Adrenal gland (tissue), 12 donors: ENCODE results near the gene MDGA2. TPM values are rescaled to one million over a fixed set of nuclear protein-coding genes. Genes with fewer than 3 reads are reported as not detected.
"Not testable (repeated sequence)": the region's sequence is repeated elsewhere in the genome, so short reads cannot be mapped to it uniquely, and the experiment has no call there.

ENCODE experiments used
- DNase-seq, 7 donors: peaks; one replicate each; pipeline ENCODE4 v3.0.0-alpha.2; 2019 to 2020
- H3K27ac ChIP-seq, 5 donors: fragments of 200-600 bp; sonication (generic) in 4 of 5; 1 replicate in 3 of 5; 2 replicates in 2 of 5; pipeline versions ENCODE4 v1.5.1 to v1.8.0; 2016 to 2020; ENCODE audit warnings: mild to moderate bottlenecking in 1 of 5
- H3K27me3 ChIP-seq: fragments of 200-600 bp; 2 replicates; pipeline ENCODE4 v1.8.0; 2021
- H3K36me3 ChIP-seq, 2 donors: fragments of 200-600 bp; replicated peaks in 1 of 2; 1 replicate in 1 of 2; 2 replicates in 1 of 2; pipeline versions ENCODE4 v1.5.1 to v1.8.0; 2018 to 2022
- H3K4me1 ChIP-seq, 2 donors: fragments of 200-600 bp; replicated peaks in 1 of 2; 1 replicate in 1 of 2; 2 replicates in 1 of 2; pipeline versions ENCODE4 v1.5.1 to v1.8.0; 2018 to 2021
- H3K4me3 ChIP-seq, 4 donors: fragments of 200-600 bp; sonication (generic) in 3 of 4; one replicate each; pipeline ENCODE4 v1.5.1; 2016 to 2018
- H3K9me3 ChIP-seq, 3 donors: fragments of 200-600 bp; sonication (generic) in 1 of 3; replicated peaks in 1 of 3; 1 replicate in 2 of 3; 2 replicates in 1 of 3; pipeline versions ENCODE4 v1.5.1 to v1.8.0; 2016 to 2021
- CTCF ChIP-seq, 6 experiments: fragments of 450-650 bp in 4 of 6; fragments of 200-600 bp in 2 of 6; sonication (generic) in 1 of 6; IDR thresholded peaks; 1 replicate in 5 of 6; 2 replicates in 1 of 6; pipeline versions ENCODE4 v1.5.1 to v1.8.0; 2016 to 2021; ENCODE audit warnings: antibody characterized with exemption in 6 of 6, mild to moderate bottlenecking in 2 of 6, moderate library complexity in 1 of 6
- POLR2A ChIP-seq, 2 donors: fragments of 450-650 bp; IDR thresholded peaks; one replicate each; pipeline ENCODE4 v1.6.1; 2017; ENCODE audit warnings: antibody characterized with exemption in 2 of 2, mild to moderate bottlenecking in 2 of 2, moderate library complexity in 1 of 2
- WGBS, 4 donors: extraction: QIAGEN DNeasy Blood & Tissue Kit in 2 of 4; methylation state at CpG; one replicate each; pipeline versions ENCODE4 v1.1.5 to v1.1.7; 2013 to 2017; 5-methylcytosine and 5-hydroxymethylcytosine counted together
- intact Hi-C, 2 donors: fragments of 100-400 bp; cut with DNase I; formaldehyde crosslinking; loops; one replicate each; pipeline versions ENCODE4 v1.14.1 to v1.15.0; 2022 to 2023
- polyA plus RNA-seq, 3 donors: library from polyadenylated mRNA; stranded (reverse); fragments of 200-250 nt in 2 of 3; fragments of 350-450 nt in 1 of 3; fragmentation: Illumina TruSeq in 1 of 3; extraction: RNeasy Lipid Tissue Mini Kit (QIAGEN cat#74804) in 1 of 3; gene quantifications; one replicate each; pipeline ENCODE4 v1.2.3, GENCODE V29; 2013 to 2014
- total RNA-seq, 9 donors: library from RNA; depleted of rRNA in 4 of 9; stranded (reverse); fragments of >200 nt in 4 of 9; fragments of 120-200 nt in 1 of 9; fragmentation: NEBNext Ultra II Directional in 1 of 9; extraction: Animal tissue kit (Norgen Biotek cat#: 25700) in 1 of 9; gene quantifications; one replicate each; pipeline versions ENCODE4 v1.1.0 to v1.2.4, GENCODE V29; 2013 to 2023
- donor health status: healthy with polysubstance abuse.
- donor health status: Bipolar disorder and iron deficiency.
- donor health status: DM: yes; HTN: yes; CAD: no.
- donor health status: DM: no; HTN: no; CAD: no.
- donor health status: DM: no; HTN: no; CAD: no.
- donor health status: DM: yes; HTN: yes; CAD: no.

The MDGA2 gene
- total and polyA plus RNA-seq, 12 donors = 0.08 to 3.5 (median 0.34) TPM; not detected in 5

GRCh38 chr14:47297374-47297773 is 378.0 kb downstream of the MDGA2 start:
- no peak overlapping the region for H3K4me3 ChIP-seq
- TF ChIP-seq CTCF (IDR thresholded peaks at IDR 0.05) (no peak), POLR2A (IDR thresholded peaks at IDR 0.05) (no peak)
- H3K4me1 ChIP-seq = no peaks in the 10 kb centered on the region
- H3K36me3 ChIP-seq = no peaks in the 10 kb centered on the region
- H3K9me3 ChIP-seq = no peaks in the 10 kb centered on the region
- WGBS, 4 donors = 63 to 85% (median 76%) methylated on average over 1 of the region's 1 CpG
- no peak overlapping the region for H3K27ac ChIP-seq
- intact Hi-C loops = no loop called here
- H3K27me3 ChIP-seq = no peaks in the 10 kb centered on the region
- no peak for DNase-seq

- Histone ChIP-seq H3K27ac (no peak overlapping the region), H3K27me3 (no peaks in the 10 kb centered on the region), H3K4me1 (no peaks in the 10 kb centered on the region), H3K9me3 (no peaks in the 10 kb centered on the region), H3K36me3 (no peaks in the 10 kb centered on the region), H3K4me3 (no peak overlapping the region)
- TF ChIP-seq CTCF (IDR thresholded peaks at IDR 0.05) (no peak), POLR2A (IDR thresholded peaks at IDR 0.05) (no peak)
- intact Hi-C loops = no loop called here
- 75 to 83% (median 76%) methylated on average over 1 of the region's 1 CpG for WGBS, 4 donors
- DNase-seq = no peak
These were observed 391.1 kb downstream of the MDGA2 start for GRCh38 chr14:47284283-47284682.

GRCh38 chr14:47281761-47282160 is 393.6 kb downstream of the MDGA2 start:
- H3K27ac ChIP-seq, H3K27me3 ChIP-seq, H3K4me3 ChIP-seq, DNase-seq, H3K9me3 ChIP-seq, H3K4me1 ChIP-seq, H3K36me3 ChIP-seq, intact Hi-C loops: not testable (repeated sequence)
- WGBS, 4 donors = 90 to 94% (median 93%) methylated on average over 16 of the region's 16 CpGs

- no peaks in the 10 kb centered on the region for H3K27me3 ChIP-seq
- H3K4me1 ChIP-seq = no peaks in the 10 kb centered on the region
- intact Hi-C loops = no loop called here
- H3K9me3 ChIP-seq = no peaks in the 10 kb centered on the region
- H3K36me3 ChIP-seq = no peaks in the 10 kb centered on the region
- peak; percentile 46 to 81 (median 58) for DNase-seq
- WGBS, 4 donors = 20 to 28% (median 24%) methylated on average over 5 of the region's 5 CpGs
- no peak overlapping the region for H3K4me3 ChIP-seq
- peak; percentile 43 to 77 (median 54) for TF ChIP-seq CTCF (IDR thresholded peaks at IDR 0.05)
- TF ChIP-seq POLR2A (IDR thresholded peaks at IDR 0.05) = no peak
- H3K27ac ChIP-seq = no peak overlapping the region
These were observed 397.1 kb downstream of the MDGA2 start for GRCh38 chr14:47278233-47278842.

- Histone ChIP-seq H3K4me3 (no peak overlapping the region), H3K27me3 (no peaks in the 10 kb centered on the region), H3K4me1 (no peaks in the 10 kb centered on the region), H3K36me3 (no peaks in the 10 kb centered on the region), H3K27ac (no peak overlapping the region), H3K9me3 (no peaks in the 10 kb centered on the region)
- intact Hi-C loops = no loop called here
- no peak for DNase-seq
- WGBS, 4 donors = 85 to 91% (median 87%) methylated on average over 1 of the region's 1 CpG
- TF ChIP-seq POLR2A (IDR thresholded peaks at IDR 0.05) (no peak), CTCF (IDR thresholded peaks at IDR 0.05) (no peak)
These were observed 397.7 kb downstream of the MDGA2 start for GRCh38 chr14:47277703-47278102.
